Loucy (cell line): ENCODE results near the gene KPNA4.

Experiments used
- H2AFZ ChIP-seq: fragments of 200-600 bp; sonication (generic); 2 replicates; pipeline ENCODE4 v1.6.0; 2016; ENCODE audit warnings: antibody characterized with exemption, mild to moderate bottlenecking, low read length, moderate library complexity
- H3F3A ChIP-seq: fragments of 200-600 bp; 2 replicates; pipeline ENCODE4 v1.6.0; 2016; ENCODE audit warnings: antibody characterized with exemption, low read depth, mild to moderate bottlenecking
- H3K27me3 ChIP-seq: fragments of 200-600 bp; sonication (generic); 2 replicates; pipeline ENCODE4 v1.6.1; 2014; ENCODE audit warnings: low read length, mild to moderate bottlenecking; ENCODE audit not compliant: insufficient read depth, poor library complexity, severe bottlenecking
- H3K36me3 ChIP-seq: fragments of 200-600 bp; sonication (generic); 2 replicates; pipeline ENCODE4 v1.6.1; 2016; ENCODE audit warnings: low read length; ENCODE audit not compliant: insufficient read depth
- H3K4me1 ChIP-seq: fragments of 200-600 bp; sonication (generic); 2 replicates; pipeline ENCODE4 v1.5.1; 2014; ENCODE audit warnings: low read length, mild to moderate bottlenecking; ENCODE audit not compliant: insufficient read depth, poor library complexity, severe bottlenecking
- H3K4me2 ChIP-seq: fragments of 200-600 bp; sonication (generic); 2 replicates; pipeline ENCODE4 v1.6.0; 2014; ENCODE audit warnings: antibody characterized with exemption, low read length, low read depth, mild to moderate bottlenecking; ENCODE audit not compliant: poor library complexity, severe bottlenecking
- H3K4me3 ChIP-seq: fragments of 200-600 bp; sonication (generic); 2 replicates; pipeline ENCODE4 v1.5.1; 2014; ENCODE audit warnings: low read length, mild to moderate bottlenecking, mixed read lengths; ENCODE audit not compliant: poor library complexity, severe bottlenecking
- H3K79me2 ChIP-seq: fragments of 200-600 bp; sonication (generic); 2 replicates; pipeline ENCODE4 v1.6.1; 2014; ENCODE audit warnings: low read length; ENCODE audit not compliant: insufficient read depth
- H3K9ac ChIP-seq: fragments of 200-600 bp; sonication (generic); 2 replicates; pipeline ENCODE4 v1.6.0; 2014; ENCODE audit warnings: mild to moderate bottlenecking, low read depth, low read length, moderate library complexity; ENCODE audit not compliant: poor library complexity, severe bottlenecking
- H3K9me2 ChIP-seq: fragments of 200-600 bp; sonication (generic); replicated peaks from 2 replicates; pipeline ENCODE4 v1.6.1; 2016; ENCODE audit warnings: low read depth, low read length, mixed read lengths
- H3K9me3 ChIP-seq: fragments of 200-600 bp; sonication (generic); 2 replicates; pipeline ENCODE4 v1.6.1; 2014; ENCODE audit warnings: mild to moderate bottlenecking, antibody characterized with exemption, low read length, low read depth; ENCODE audit not compliant: insufficient read depth
- H4K20me1 ChIP-seq: fragments of 200-600 bp; sonication (generic); 2 replicates; pipeline ENCODE4 v1.6.0; 2014; ENCODE audit warnings: antibody characterized with exemption, low read length, mild to moderate bottlenecking; ENCODE audit not compliant: insufficient read depth, poor library complexity, severe bottlenecking
- EZH2phosphoT487 ChIP-seq: fragments of 200-600 bp; IDR thresholded peaks from 2 replicates; pipeline ENCODE4 v1.6.1; 2018; ENCODE audit warnings: antibody characterized with exemption, mild to moderate bottlenecking, moderate library complexity, borderline replicate concordance
- TF ChIP-seq, protein P1 (sequence below): fragments of 200-600 bp; sonication (generic); conservative IDR thresholded peaks from 2 replicates; pipeline ENCODE4 v1.5.1; 2014; ENCODE audit warnings: mild to moderate bottlenecking, antibody characterized with exemption, low read length

The KPNA4 gene

DNA sequence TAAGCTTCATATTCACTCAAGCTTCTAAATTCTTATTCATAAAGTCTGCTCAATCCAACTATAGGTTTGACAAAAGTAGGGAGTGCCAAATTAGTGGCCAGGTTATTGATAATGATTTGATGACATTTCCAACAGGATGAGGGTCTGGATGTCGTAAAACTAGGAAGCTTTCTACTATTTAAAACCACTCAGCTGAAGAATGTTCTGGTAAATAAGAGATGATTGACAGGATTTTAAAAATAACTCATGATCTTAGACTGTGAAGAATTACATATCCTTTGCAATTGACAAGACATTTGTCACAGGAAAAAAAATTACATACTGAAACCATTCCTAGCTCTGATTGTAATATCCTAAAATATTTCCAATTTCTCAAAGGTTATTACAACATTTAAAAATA is 100.4 kb downstream of the KPNA4 start:
- Histone ChIP-seq H3K79me2 (no peaks in the 10 kb centered on the region), H3K4me3 (no peak overlapping the region), H3K9ac (no peak overlapping the region), H3K4me2 (no peak overlapping the region), H3K27me3 (no peaks in the 10 kb centered on the region), H4K20me1 (no peaks in the 10 kb centered on the region), H3F3A (no peaks in the 10 kb centered on the region), H2AFZ (no peak overlapping the region), H3K9me2 (no peaks in the 10 kb centered on the region), H3K36me3 (no peaks in the 10 kb centered on the region), H3K4me1 (no peaks in the 10 kb centered on the region), H3K9me3 (no peaks in the 10 kb centered on the region)
- TF ChIP-seq, protein P1, sequence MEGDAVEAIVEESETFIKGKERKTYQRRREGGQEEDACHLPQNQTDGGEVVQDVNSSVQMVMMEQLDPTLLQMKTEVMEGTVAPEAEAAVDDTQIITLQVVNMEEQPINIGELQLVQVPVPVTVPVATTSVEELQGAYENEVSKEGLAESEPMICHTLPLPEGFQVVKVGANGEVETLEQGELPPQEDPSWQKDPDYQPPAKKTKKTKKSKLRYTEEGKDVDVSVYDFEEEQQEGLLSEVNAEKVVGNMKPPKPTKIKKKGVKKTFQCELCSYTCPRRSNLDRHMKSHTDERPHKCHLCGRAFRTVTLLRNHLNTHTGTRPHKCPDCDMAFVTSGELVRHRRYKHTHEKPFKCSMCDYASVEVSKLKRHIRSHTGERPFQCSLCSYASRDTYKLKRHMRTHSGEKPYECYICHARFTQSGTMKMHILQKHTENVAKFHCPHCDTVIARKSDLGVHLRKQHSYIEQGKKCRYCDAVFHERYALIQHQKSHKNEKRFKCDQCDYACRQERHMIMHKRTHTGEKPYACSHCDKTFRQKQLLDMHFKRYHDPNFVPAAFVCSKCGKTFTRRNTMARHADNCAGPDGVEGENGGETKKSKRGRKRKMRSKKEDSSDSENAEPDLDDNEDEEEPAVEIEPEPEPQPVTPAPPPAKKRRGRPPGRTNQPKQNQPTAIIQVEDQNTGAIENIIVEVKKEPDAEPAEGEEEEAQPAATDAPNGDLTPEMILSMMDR = no peak
- no peak for TF ChIP-seq EZH2phosphoT487

DNA sequence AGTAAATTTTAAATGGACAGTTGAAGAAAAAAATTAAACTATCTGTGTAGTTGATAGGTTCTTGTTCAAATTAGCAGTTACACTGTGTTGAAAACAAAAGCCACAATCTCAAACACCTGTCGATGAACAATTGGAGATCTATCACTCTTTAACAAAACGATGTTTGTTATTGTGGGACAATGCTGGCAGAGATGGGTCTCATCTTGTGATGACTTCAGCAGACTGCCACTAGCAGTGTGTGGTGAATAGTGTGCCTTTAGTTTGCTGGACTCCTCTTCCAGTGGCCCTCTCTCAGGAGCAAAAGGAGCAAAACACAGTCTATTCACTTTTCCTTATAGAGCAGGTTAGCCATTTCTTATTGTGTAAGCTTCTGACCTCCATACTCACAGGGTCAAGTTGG is 101.0 kb downstream of the KPNA4 start:
- no peaks in the 10 kb centered on the region for H3K79me2 ChIP-seq
- H3K27me3 ChIP-seq = no peaks in the 10 kb centered on the region
- H3K4me3 ChIP-seq = no peak overlapping the region
- no peak overlapping the region for H3K9ac ChIP-seq
- no peaks in the 10 kb centered on the region for H3K36me3 ChIP-seq
- H4K20me1 ChIP-seq = no peaks in the 10 kb centered on the region
- no peaks in the 10 kb centered on the region for H3K4me1 ChIP-seq
- no peak overlapping the region for H3K4me2 ChIP-seq
- no peaks in the 10 kb centered on the region for H3K9me2 ChIP-seq
- no peak overlapping the region for H2AFZ ChIP-seq
- TF ChIP-seq, protein P1 = no peak
- no peak for TF ChIP-seq EZH2phosphoT487
- H3F3A ChIP-seq = no peaks in the 10 kb centered on the region
- no peaks in the 10 kb centered on the region for H3K9me3 ChIP-seq

DNA sequence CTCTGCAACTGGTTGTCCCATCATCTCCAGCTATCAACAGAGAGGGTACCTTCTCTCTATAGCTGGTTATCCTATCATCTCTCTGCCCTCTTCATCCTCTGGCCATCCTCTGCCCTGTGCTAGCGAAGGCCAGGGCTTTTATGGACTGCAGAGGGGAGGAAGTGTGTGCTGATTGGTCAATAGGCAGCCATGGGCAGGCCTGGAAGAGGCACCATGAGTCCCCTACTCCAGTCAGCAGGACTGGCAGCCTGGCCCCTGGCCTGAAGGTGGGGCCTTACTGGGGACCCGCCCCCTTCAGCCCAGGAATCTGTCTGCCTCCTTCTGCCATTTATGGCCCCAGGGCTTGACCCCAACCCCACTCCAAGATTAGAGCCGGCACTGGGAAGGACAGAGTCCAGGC is 105.3 kb downstream of the KPNA4 start:
- Histone ChIP-seq H3K4me3 (no peak overlapping the region), H3K9ac (no peak overlapping the region), H3K36me3 (no peaks in the 10 kb centered on the region), H3K9me2 (no peaks in the 10 kb centered on the region), H3K27me3 (no peaks in the 10 kb centered on the region), H3K4me1 (no peaks in the 10 kb centered on the region), H3K79me2 (no peaks in the 10 kb centered on the region), H3F3A (no peaks in the 10 kb centered on the region), H4K20me1 (no peaks in the 10 kb centered on the region), H2AFZ (no peak overlapping the region), H3K4me2 (no peak overlapping the region), H3K9me3 (no peaks in the 10 kb centered on the region)
- no peak for TF ChIP-seq EZH2phosphoT487
- TF ChIP-seq, protein P1 = no peak
